ENCODE data around the gene MACROH2A1. TPM values are rescaled to one million over a fixed set of nuclear protein-coding genes. Genes with fewer than 3 reads are reported as not detected.

The MACROH2A1 gene
- total RNA-seq, 1 donor from 2014 or later = 315 TPM

DNA sequence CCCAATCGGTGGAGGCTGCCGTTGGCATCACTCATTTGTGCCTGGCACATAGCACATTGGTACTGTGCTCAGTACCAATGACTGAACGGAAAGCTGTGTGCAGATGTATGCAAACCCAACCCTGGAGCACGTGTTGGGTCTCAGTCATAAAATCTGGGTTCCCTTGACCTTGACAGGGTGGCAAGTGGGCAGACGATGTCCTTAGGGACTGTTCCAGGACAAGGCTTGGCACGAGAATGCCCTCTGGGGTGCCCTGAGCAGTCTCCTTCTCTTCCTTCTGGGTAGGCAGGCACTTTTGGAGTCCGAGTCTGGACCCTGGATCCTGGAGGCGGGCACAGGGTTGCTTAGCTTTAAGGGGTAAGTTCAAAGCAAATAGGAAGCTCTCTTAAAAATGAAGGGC lies 75.8 kb downstream of the MACROH2A1 start:
- Mint-ChIP-seq H3K36me3 (ENCODE audit: low read depth) (no peaks in the 10 kb centered on the region), H3K27ac (no peak overlapping the region), H3K4me1 (ENCODE audit: low read depth) (peaks cover 9% of the 10 kb centered on the region), H3K9me3 (no peaks in the 10 kb centered on the region), H3K4me3 (no peak overlapping the region), H3K27me3 (ENCODE audit: insufficient read depth) (no peaks in the 10 kb centered on the region)
- no peak for DNase-seq (ENCODE audit: low spot score)
- intact Hi-C loops (cut with micrococcal nuclease) = no loop called here

DNA sequence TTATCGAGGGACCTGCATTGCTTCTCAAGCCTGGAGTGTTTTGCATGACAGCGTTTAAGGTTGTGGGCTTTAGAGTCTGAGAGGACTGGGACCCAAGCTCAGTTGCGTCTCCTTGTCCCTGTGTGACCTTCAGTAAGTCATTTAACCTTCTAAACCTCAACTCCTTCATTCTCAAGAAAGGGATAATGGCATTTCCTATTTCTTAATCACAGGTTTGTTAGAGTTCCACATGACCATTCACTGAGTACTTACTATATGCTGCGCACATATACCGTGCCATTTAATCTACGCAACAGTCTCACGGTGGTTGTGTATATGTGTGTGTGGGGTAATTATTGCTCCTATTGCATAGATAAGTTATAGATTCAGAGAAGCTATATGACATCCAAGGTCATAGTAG lies 76.3 kb downstream of the MACROH2A1 start:
- no peaks in the 10 kb centered on the region for H3K27me3 Mint-ChIP-seq (ENCODE audit: insufficient read depth)
- intact Hi-C loops (cut with micrococcal nuclease) = no loop called here
- H3K4me1 Mint-ChIP-seq (ENCODE audit: low read depth) = peaks cover 9% of the 10 kb centered on the region
- no peaks in the 10 kb centered on the region for H3K9me3 Mint-ChIP-seq
- no peak overlapping the region for H3K27ac Mint-ChIP-seq
- no peaks in the 10 kb centered on the region for H3K36me3 Mint-ChIP-seq (ENCODE audit: low read depth)
- no peak overlapping the region for H3K4me3 Mint-ChIP-seq
- no peak for DNase-seq (ENCODE audit: low spot score)

DNA sequence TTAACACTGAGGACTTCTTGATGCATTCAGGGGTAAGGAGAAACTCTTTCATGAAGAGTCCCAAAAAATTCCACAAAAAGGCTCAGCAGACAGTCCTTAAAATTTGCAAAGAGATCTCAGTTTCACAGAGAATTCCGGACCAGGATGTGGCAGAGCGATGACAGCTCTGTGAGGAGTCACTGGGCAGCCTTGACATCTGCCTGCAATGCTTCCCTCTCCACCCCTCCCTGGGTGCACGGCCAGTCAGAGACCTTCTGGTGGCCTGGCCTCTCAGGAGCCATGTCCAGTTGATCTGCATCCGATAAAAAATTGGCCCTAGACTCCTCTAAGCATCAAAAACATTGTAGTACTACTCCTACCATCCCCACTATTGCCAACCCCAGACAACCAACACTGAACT lies 76.8 kb downstream of the MACROH2A1 start:
- Mint-ChIP-seq H3K4me1 (ENCODE audit: low read depth) (peaks cover 9% of the 10 kb centered on the region), H3K36me3 (ENCODE audit: low read depth) (no peaks in the 10 kb centered on the region), H3K27me3 (ENCODE audit: insufficient read depth) (no peaks in the 10 kb centered on the region), H3K27ac (no peak overlapping the region), H3K9me3 (no peaks in the 10 kb centered on the region), H3K4me3 (no peak overlapping the region)
- DNase-seq (ENCODE audit: low spot score) = no peak
- intact Hi-C loops (cut with micrococcal nuclease) = no loop called here

- intact Hi-C loops (cut with micrococcal nuclease) = no loop called here
- no peaks in the 10 kb centered on the region for H3K9me3 Mint-ChIP-seq
- H3K4me3 Mint-ChIP-seq = no peak overlapping the region
These were observed 78.1 kb downstream of the MACROH2A1 start for GRCh38 chr5:135320718-135321484.

DNA sequence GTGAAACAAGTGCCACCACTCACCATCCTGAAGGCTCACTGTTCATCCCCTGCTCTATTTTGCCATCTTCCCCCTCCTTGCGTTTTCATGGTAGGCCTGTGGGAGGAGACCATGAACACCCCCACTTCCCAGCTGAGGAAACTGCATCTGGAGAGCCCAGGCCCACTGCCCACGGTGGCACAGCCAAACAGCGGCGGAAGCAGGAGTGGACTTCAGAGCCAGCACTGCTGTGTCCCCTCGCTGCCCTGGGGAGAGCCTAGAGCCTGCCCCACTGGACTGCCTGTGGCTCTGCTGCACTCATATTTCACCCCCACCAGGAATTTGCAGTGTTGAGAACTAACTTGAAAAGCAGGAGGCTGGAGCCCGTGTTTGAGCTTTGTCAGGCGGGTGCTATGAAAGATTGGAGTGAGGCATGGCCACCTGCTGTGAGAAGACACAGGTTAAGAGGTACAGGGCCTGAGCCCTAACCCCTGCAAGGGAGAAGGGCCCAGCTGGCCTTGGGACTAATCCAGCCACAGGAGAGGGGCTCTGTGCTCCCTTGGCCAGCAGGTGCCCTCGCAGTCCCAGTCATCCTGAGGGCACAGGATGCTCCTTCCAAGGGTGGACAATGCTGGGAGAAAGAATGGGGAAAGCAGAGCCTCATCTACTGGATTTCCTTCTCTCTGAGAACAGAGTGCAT lies 79.0 kb downstream of the MACROH2A1 start:
- no peak for DNase-seq (ENCODE audit: low spot score)
- intact Hi-C loops (cut with micrococcal nuclease) = no loop called here
- Mint-ChIP-seq H3K4me3 (no peak overlapping the region), H3K36me3 (ENCODE audit: low read depth) (no peaks in the 10 kb centered on the region), H3K9me3 (no peaks in the 10 kb centered on the region), H3K27ac (no peak overlapping the region), H3K4me1 (ENCODE audit: low read depth) (peaks cover 2% of the 10 kb centered on the region), H3K27me3 (ENCODE audit: insufficient read depth) (no peaks in the 10 kb centered on the region)

More at GRCh38 chr5:135320718-135321484, 78.1 kb downstream of the MACROH2A1 start:
- DNase-seq (ENCODE audit: low spot score) = no peak
- H3K27ac Mint-ChIP-seq = no peak overlapping the region
- peaks cover 9% of the 10 kb centered on the region for H3K4me1 Mint-ChIP-seq (ENCODE audit: low read depth)
- H3K36me3 Mint-ChIP-seq (ENCODE audit: low read depth) = no peaks in the 10 kb centered on the region
- no peaks in the 10 kb centered on the region for H3K27me3 Mint-ChIP-seq (ENCODE audit: insufficient read depth)

- Mint-ChIP-seq H3K36me3 (ENCODE audit: low read depth) (no peaks in the 10 kb centered on the region), H3K27me3 (ENCODE audit: insufficient read depth) (no peaks in the 10 kb centered on the region), H3K4me1 (ENCODE audit: low read depth) (peaks cover 2% of the 10 kb centered on the region), H3K27ac (no peak overlapping the region), H3K4me3 (no peak overlapping the region), H3K9me3 (no peaks in the 10 kb centered on the region)
- DNase-seq (ENCODE audit: low spot score) = no peak
- intact Hi-C loops (cut with micrococcal nuclease) = no loop called here
These were observed 79.6 kb downstream of the MACROH2A1 start for GRCh38 chr5:135319458-135319857.

DNA sequence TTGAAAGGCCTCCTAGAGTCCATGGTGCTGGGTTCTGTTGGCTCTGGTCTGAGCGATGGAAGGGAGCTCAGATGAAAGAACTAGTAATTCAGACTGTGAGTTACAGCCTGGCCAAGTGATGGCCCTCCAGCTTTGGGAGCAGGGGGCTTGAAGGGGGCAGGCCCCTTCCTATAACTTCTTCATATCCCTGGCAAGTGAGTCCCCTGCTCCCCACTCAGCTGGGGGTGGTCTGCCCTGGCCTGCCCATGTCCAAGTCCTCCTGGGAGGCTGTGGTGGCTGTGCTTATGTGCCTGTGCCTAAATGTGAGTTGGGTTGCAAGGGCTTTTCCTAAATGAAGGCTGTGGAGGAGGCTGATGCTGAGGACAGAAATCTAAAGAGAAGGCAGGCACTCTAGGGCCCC lies 80.1 kb downstream of the MACROH2A1 start:
- H3K36me3 Mint-ChIP-seq (ENCODE audit: low read depth) = no peaks in the 10 kb centered on the region
- no peak overlapping the region for H3K27ac Mint-ChIP-seq
- H3K9me3 Mint-ChIP-seq = no peaks in the 10 kb centered on the region
- H3K27me3 Mint-ChIP-seq (ENCODE audit: insufficient read depth) = no peaks in the 10 kb centered on the region
- peaks cover 7% of the 10 kb centered on the region for H3K4me1 Mint-ChIP-seq (ENCODE audit: low read depth)
- no peak for DNase-seq (ENCODE audit: low spot score)
- H3K4me3 Mint-ChIP-seq = no peak overlapping the region
- intact Hi-C loops (cut with micrococcal nuclease) = no loop called here

- Mint-ChIP-seq H3K27ac (no peak overlapping the region), H3K4me1 (ENCODE audit: low read depth) (peaks cover 16% of the 10 kb centered on the region), H3K36me3 (ENCODE audit: low read depth) (no peaks in the 10 kb centered on the region), H3K4me3 (no peak overlapping the region), H3K9me3 (no peaks in the 10 kb centered on the region), H3K27me3 (ENCODE audit: insufficient read depth) (no peaks in the 10 kb centered on the region)
- no peak for DNase-seq (ENCODE audit: low spot score)
- intact Hi-C loops (cut with micrococcal nuclease) = no loop called here
These were observed 81.0 kb downstream of the MACROH2A1 start for GRCh38 chr5:135318037-135318436.

- no peak overlapping the region for H3K27ac Mint-ChIP-seq
- no peaks in the 10 kb centered on the region for H3K27me3 Mint-ChIP-seq (ENCODE audit: insufficient read depth)
- H3K9me3 Mint-ChIP-seq = no peaks in the 10 kb centered on the region
- no peaks in the 10 kb centered on the region for H3K36me3 Mint-ChIP-seq (ENCODE audit: low read depth)
- no peak overlapping the region for H3K4me3 Mint-ChIP-seq
- peaks cover 24% of the 10 kb centered on the region for H3K4me1 Mint-ChIP-seq (ENCODE audit: low read depth)
- no peak for DNase-seq (ENCODE audit: low spot score)
- intact Hi-C loops (cut with micrococcal nuclease) = no loop called here
These were observed 81.7 kb downstream of the MACROH2A1 start for GRCh38 chr5:135317286-135317685.

DNA sequence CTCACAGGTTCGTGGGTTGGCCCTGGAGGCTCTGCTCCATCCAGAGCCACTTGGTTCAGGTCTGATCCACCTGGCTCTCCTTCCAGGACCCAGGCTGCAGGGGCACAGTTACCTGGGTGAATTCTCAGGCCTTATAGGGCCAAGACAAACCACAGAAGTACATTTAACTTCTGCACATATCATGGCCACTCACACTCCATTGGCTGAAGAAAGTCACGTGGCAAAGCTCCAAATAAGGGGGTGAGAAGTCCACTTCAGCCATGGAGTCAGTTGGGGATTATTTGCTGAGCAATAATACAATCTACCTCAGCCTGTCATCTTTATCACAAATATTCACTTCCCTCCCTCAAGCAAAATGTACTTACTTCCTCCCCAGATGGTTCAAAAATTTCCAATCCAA lies 83.6 kb downstream of the MACROH2A1 start:
- H3K9me3 Mint-ChIP-seq = no peaks in the 10 kb centered on the region
- no peak overlapping the region for H3K4me3 Mint-ChIP-seq
- no peaks in the 10 kb centered on the region for H3K36me3 Mint-ChIP-seq (ENCODE audit: low read depth)

DNA sequence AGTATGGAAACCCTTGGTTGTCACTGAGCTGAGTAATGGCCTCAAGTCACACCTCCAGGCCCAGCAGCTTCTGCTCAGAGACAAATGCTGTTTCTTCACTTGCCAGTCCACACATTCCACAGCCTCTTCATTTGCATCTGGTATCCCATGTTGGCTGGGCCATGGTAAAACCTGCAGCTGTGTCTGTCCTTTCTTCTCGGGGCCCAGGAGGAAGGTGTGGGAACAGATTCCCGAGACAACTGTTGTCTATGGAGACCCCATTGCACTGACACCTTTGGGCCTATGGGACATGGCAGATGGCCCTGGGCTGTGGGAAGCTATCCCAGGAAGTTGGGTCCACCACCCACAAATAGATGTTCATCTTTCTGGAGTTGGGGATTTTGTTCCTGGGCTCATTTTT lies 85.1 kb downstream of the MACROH2A1 start:
- Mint-ChIP-seq H3K27ac (no peak overlapping the region), H3K4me1 (ENCODE audit: low read depth) (peaks cover 56% of the 10 kb centered on the region)

More for the DNA sequence above, 83.6 kb downstream of the MACROH2A1 start:
- DNase-seq (ENCODE audit: low spot score) = no peak
- intact Hi-C loops (cut with micrococcal nuclease) = no loop called here
- H3K27ac Mint-ChIP-seq = no peak overlapping the region
- H3K27me3 Mint-ChIP-seq (ENCODE audit: insufficient read depth) = no peaks in the 10 kb centered on the region
- peaks cover 42% of the 10 kb centered on the region for H3K4me1 Mint-ChIP-seq (ENCODE audit: low read depth)

GRCh38 chr5:135313405-135313804 lies 85.6 kb downstream of the MACROH2A1 start:
- intact Hi-C loops (cut with micrococcal nuclease) = no loop called here
- Mint-ChIP-seq H3K4me3 (peak overlapping the region; percentile 24), H3K9me3 (no peaks in the 10 kb centered on the region), H3K27ac (peak overlapping the region; percentile 47), H3K36me3 (ENCODE audit: low read depth) (no peaks in the 10 kb centered on the region), H3K4me1 (ENCODE audit: low read depth) (peaks cover 62% of the 10 kb centered on the region), H3K27me3 (ENCODE audit: insufficient read depth) (peaks cover 2% of the 10 kb centered on the region)
- DNase-seq (ENCODE audit: low spot score) = no peak

More for the DNA sequence above, 85.1 kb downstream of the MACROH2A1 start:
- Mint-ChIP-seq H3K4me3 (no peak overlapping the region), H3K9me3 (no peaks in the 10 kb centered on the region), H3K36me3 (ENCODE audit: low read depth) (no peaks in the 10 kb centered on the region), H3K27me3 (ENCODE audit: insufficient read depth) (peaks cover 2% of the 10 kb centered on the region)
- intact Hi-C loops (cut with micrococcal nuclease) = no loop called here
- no peak for DNase-seq (ENCODE audit: low spot score)

- Mint-ChIP-seq H3K27ac (no peak overlapping the region), H3K4me3 (no peak overlapping the region), H3K27me3 (ENCODE audit: insufficient read depth) (peaks cover 2% of the 10 kb centered on the region), H3K36me3 (ENCODE audit: low read depth) (no peaks in the 10 kb centered on the region), H3K9me3 (no peaks in the 10 kb centered on the region), H3K4me1 (ENCODE audit: low read depth) (peaks cover 69% of the 10 kb centered on the region)
- intact Hi-C loops (cut with micrococcal nuclease) = no loop called here
- DNase-seq (ENCODE audit: low spot score) = no peak
These were observed 86.6 kb downstream of the MACROH2A1 start for GRCh38 chr5:135312255-135312935.

All from activated T-helper 1 cell treated with anti-CD3 and anti-CD28 coated beads, Interleukin-12 subunit alpha, Interleukin-12 subunit beta, Interleukin-2, Interleukin-4 antibody, amounts not matched to agents 30 ng/mL and 10 ng/mL and 1 ng/mL, durations not matched to agents 14 hours and 24 hours and 36 hours (primary cell).